CD14-positive monocyte (primary cell): ENCODE results near the gene EXT2. TPM values are rescaled to one million over a fixed set of nuclear protein-coding genes. Genes with fewer than 3 reads are reported as not detected.

Source experiments
- DNase-seq, 3 donors: peaks; one replicate each; pipeline ENCODE4 v3.0.0-alpha.2; 2011 to 2022
- H2AFZ ChIP-seq: 2 replicates; pipeline ENCODE4 v1.6.0; 2012; ENCODE audit warnings: mild to moderate bottlenecking, low read depth, low read length, inconsistent platforms; ENCODE audit not compliant: insufficient read depth, poor library complexity, severe bottlenecking
- H3K27ac ChIP-seq, 2 donors: 1 replicate in 1 of 2; 2 replicates in 1 of 2; pipeline ENCODE4 v1.5.1; 2012 to 2013; ENCODE audit warnings: low read length in 2 of 2, control low read depth in 1 of 2, inconsistent platforms in 1 of 2, low read depth in 1 of 2, mild to moderate bottlenecking in 1 of 2
- H3K27me3 ChIP-seq, 2 donors: one replicate each; pipeline versions ENCODE4 v1.6.0 to v1.6.1; 2011 to 2013; ENCODE audit warnings: low read length in 2 of 2; ENCODE audit not compliant: control insufficient read depth in 2 of 2, insufficient read depth in 2 of 2
- H3K36me3 ChIP-seq, 2 donors: replicated peaks in 1 of 2; 1 replicate in 1 of 2; 2 replicates in 1 of 2; pipeline versions ENCODE4 v1.5.1 to v1.6.1; 2012 to 2013; ENCODE audit warnings: low read length in 2 of 2, control low read depth in 1 of 2, inconsistent platforms in 1 of 2, mild to moderate bottlenecking in 1 of 2; ENCODE audit not compliant: insufficient read depth in 2 of 2, control insufficient read depth in 1 of 2
- H3K4me1 ChIP-seq, 2 donors: 1 replicate in 1 of 2; 2 replicates in 1 of 2; pipeline versions ENCODE4 v1.5.1 to v1.6.1; 2012 to 2013; ENCODE audit warnings: low read length in 2 of 2, control low read depth in 1 of 2, inconsistent platforms in 1 of 2, mild to moderate bottlenecking in 1 of 2, moderate library complexity in 1 of 2; ENCODE audit not compliant: insufficient read depth in 2 of 2, control insufficient read depth in 1 of 2
- H3K4me2 ChIP-seq: replicated peaks from 2 replicates; pipeline ENCODE3; 2012; ENCODE audit warnings: low read length, moderate library complexity, mild to moderate bottlenecking; ENCODE audit not compliant: poor library complexity, severe bottlenecking; ENCODE audit errors: extremely low read depth
- H3K4me3 ChIP-seq, 3 experiments: fragments of 200-600 bp in 1 of 3; sonication (generic) in 1 of 3; replicated peaks in 1 of 3; 1 replicate in 2 of 3; 2 replicates in 1 of 3; pipeline ENCODE4 v1.5.1; 2011 to 2013; ENCODE audit warnings: low read length in 3 of 3, mild to moderate bottlenecking in 3 of 3, control low read depth in 2 of 3, low read depth in 2 of 3, inconsistent platforms in 1 of 3, moderate library complexity in 1 of 3
- H3K79me2 ChIP-seq: 2 replicates; pipeline ENCODE4 v1.6.0; 2012; ENCODE audit warnings: mild to moderate bottlenecking, control low read depth, inconsistent platforms, low read length, moderate library complexity; ENCODE audit not compliant: insufficient read depth
- H3K9ac ChIP-seq: 2 replicates; pipeline ENCODE4 v1.6.0; 2017; ENCODE audit warnings: low read length, mild to moderate bottlenecking; ENCODE audit not compliant: insufficient read depth, poor library complexity, severe bottlenecking
- H3K9me3 ChIP-seq, 2 donors: replicated peaks in 1 of 2; 1 replicate in 1 of 2; 2 replicates in 1 of 2; pipeline versions ENCODE4 v1.5.1 to v1.6.1; 2012 to 2013; ENCODE audit warnings: low read length in 2 of 2, control low read depth in 1 of 2; ENCODE audit not compliant: control insufficient read depth in 1 of 2, insufficient read depth in 1 of 2
- H4K20me1 ChIP-seq: 2 replicates; pipeline ENCODE4 v1.6.0; 2012; ENCODE audit warnings: mild to moderate bottlenecking, low read length, control low read depth, moderate library complexity; ENCODE audit not compliant: insufficient read depth
- H3K27ac Mint-ChIP-seq, 7 donors: one replicate each; pipeline ENCODE4 v1.8.0; 2020; ENCODE audit warnings: mild to moderate bottlenecking in 7 of 7, mixed read lengths in 7 of 7, moderate library complexity in 6 of 7, inconsistent platforms in 2 of 7
- H3K27me3 Mint-ChIP-seq, 3 donors: one replicate each; pipeline ENCODE4 v1.8.0; 2021 to 2022; ENCODE audit warnings: low read depth in 3 of 3, mild to moderate bottlenecking in 3 of 3, mixed read lengths in 3 of 3, moderate library complexity in 3 of 3, inconsistent platforms in 1 of 3
- H3K36me3 Mint-ChIP-seq, 2 donors: one replicate each; pipeline ENCODE4 v1.8.0; 2020; ENCODE audit warnings: mixed read lengths in 2 of 2, inconsistent platforms in 1 of 2, mild to moderate bottlenecking in 1 of 2
- H3K4me1 Mint-ChIP-seq: one replicate; pipeline ENCODE4 v1.8.0; 2020; ENCODE audit warnings: mild to moderate bottlenecking, mixed read lengths
- H3K4me3 Mint-ChIP-seq, 2 donors: one replicate each; pipeline ENCODE4 v1.8.0; 2020; ENCODE audit warnings: mild to moderate bottlenecking in 2 of 2, mixed read lengths in 2 of 2, moderate library complexity in 1 of 2
- H3K9me3 Mint-ChIP-seq, 7 donors: one replicate each; pipeline ENCODE4 v1.8.0; 2020 to 2022; ENCODE audit warnings: mixed read lengths in 7 of 7, mild to moderate bottlenecking in 6 of 7, moderate library complexity in 6 of 7, inconsistent platforms in 2 of 7
- WGBS: methylation state at CpG from one replicate; pipeline ENCODE4 v1.1.5; 2013; ENCODE audit warnings: missing lambda C conversion rate; ENCODE audit not compliant: insufficient coverage; 5-methylcytosine and 5-hydroxymethylcytosine counted together
- intact Hi-C, 2 donors: fragments of 100-400 bp; cut with micrococcal nuclease; formaldehyde crosslinking; loops; one replicate each; pipeline versions ENCODE4 v1.15.0 to v1.15.1; 2023
- polyA plus RNA-seq, 3 donors: library from polyadenylated mRNA; depleted of rRNA in 1 of 3; unstranded in 2 of 3; stranded (reverse) in 1 of 3; fragments of 300-500 nt in 2 of 3; fragments of >200 nt in 1 of 3; fragmentation: Illumina TruSeq in 2 of 3; gene quantifications; 1 replicate in 2 of 3; 2 replicates in 1 of 3; pipeline ENCODE4 v1.2.3, GENCODE V29; 2012 to 2021
- TF ChIP-seq, protein P1 (sequence below): fragments of 200-600 bp; IDR thresholded peaks from one replicate; pipeline ENCODE4 v1.8.0; 2022; ENCODE audit warnings: antibody characterized with exemption, mild to moderate bottlenecking

The EXT2 gene
- polyA plus RNA-seq, 3 donors, result 17.2 to 41.1 (median 34.2) TPM

DNA sequence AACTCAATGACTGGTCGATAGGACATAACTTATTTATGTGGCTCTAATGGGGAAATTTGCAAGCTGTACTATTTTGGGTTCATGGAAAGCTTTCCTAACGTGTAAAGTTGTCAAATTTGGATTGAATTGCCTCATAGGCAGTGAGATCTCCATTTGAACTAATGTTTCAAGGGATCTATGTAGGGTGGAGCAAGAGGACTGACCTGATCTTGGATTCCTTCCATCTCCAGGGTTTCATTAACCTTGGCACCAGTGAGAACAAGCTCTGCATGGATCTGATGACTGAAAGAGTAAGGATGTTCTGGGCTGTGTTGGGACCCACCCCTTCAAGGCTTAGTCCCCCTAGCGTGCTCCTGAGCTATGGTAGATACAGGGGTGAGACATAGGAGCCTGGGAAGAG lies 45.6 kb upstream of the EXT2 start:
- Histone ChIP-seq H4K20me1 (no peaks in the 10 kb centered on the region), H3K79me2 (no peaks in the 10 kb centered on the region), H3K36me3 (no peaks in the 10 kb centered on the region), H3K27ac (no peak overlapping the region), H3K4me2 (no peak overlapping the region), H3K9ac (no peak overlapping the region), H3K4me3 (no peak overlapping the region), H3K27me3 (no peaks in the 10 kb centered on the region), H2AFZ (no peak overlapping the region), H3K9me3 (no peaks in the 10 kb centered on the region), H3K4me1 (no peaks in the 10 kb centered on the region)
- TF ChIP-seq, protein P1, sequence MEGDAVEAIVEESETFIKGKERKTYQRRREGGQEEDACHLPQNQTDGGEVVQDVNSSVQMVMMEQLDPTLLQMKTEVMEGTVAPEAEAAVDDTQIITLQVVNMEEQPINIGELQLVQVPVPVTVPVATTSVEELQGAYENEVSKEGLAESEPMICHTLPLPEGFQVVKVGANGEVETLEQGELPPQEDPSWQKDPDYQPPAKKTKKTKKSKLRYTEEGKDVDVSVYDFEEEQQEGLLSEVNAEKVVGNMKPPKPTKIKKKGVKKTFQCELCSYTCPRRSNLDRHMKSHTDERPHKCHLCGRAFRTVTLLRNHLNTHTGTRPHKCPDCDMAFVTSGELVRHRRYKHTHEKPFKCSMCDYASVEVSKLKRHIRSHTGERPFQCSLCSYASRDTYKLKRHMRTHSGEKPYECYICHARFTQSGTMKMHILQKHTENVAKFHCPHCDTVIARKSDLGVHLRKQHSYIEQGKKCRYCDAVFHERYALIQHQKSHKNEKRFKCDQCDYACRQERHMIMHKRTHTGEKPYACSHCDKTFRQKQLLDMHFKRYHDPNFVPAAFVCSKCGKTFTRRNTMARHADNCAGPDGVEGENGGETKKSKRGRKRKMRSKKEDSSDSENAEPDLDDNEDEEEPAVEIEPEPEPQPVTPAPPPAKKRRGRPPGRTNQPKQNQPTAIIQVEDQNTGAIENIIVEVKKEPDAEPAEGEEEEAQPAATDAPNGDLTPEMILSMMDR, result no peak
- Mint-ChIP-seq H3K36me3 (no peaks in the 10 kb centered on the region), H3K9me3 (peaks cover 0 to 8% (median 0%) of the 10 kb centered on the region in 7 donors), H3K27me3 (peaks cover 1 to 5% (median 4%) of the 10 kb centered on the region in 3 donors), H3K27ac (no peak overlapping the region), H3K4me1 (no peaks in the 10 kb centered on the region), H3K4me3 (no peak overlapping the region)
- DNase-seq, result no peak
- WGBS, result 73% methylated on average over 1 of the region's 3 CpGs
- intact Hi-C loops, result no loop called here

DNA sequence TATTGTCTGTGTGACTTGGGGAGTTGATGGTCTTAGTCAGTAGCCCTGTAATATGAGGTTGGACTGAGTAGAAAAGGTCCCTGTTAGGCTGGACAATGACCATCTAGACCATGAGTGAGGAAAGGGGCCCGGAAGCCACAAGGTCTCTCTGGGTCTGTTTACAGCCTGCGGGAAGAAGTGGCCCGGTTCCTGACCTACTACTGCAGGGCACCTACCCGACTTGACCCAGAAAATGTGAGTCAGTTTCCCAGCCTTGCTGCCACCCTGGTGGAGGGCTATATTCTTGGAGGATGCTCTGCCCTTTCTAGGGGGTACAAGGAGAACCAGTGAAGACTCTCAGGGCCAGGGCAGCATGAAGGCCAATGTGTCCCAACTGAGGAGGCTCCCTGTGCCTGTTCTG lies 44.3 kb upstream of the EXT2 start:
- Histone ChIP-seq H2AFZ (no peak overlapping the region), H3K9me3 (no peaks in the 10 kb centered on the region), H3K4me3 (no peak overlapping the region), H3K27ac (no peak overlapping the region), H3K36me3 (no peaks in the 10 kb centered on the region), H4K20me1 (no peaks in the 10 kb centered on the region), H3K79me2 (no peaks in the 10 kb centered on the region), H3K4me1 (no peaks in the 10 kb centered on the region), H3K9ac (no peak overlapping the region), H3K27me3 (no peaks in the 10 kb centered on the region), H3K4me2 (no peak overlapping the region)
- H3K27me3 Mint-ChIP-seq, result peaks cover 1 to 8% (median 2%) of the 10 kb centered on the region in 3 donors
- H3K4me1 Mint-ChIP-seq, result no peaks in the 10 kb centered on the region
- 97% methylated on average over 3 of the region's 4 CpGs for WGBS
- intact Hi-C loops, result no loop called here
- DNase-seq, result no peak
- no peak overlapping the region for H3K4me3 Mint-ChIP-seq
- no peaks in the 10 kb centered on the region for H3K36me3 Mint-ChIP-seq
- TF ChIP-seq, protein P1, result no peak
- no peak overlapping the region for H3K27ac Mint-ChIP-seq
- peaks cover 0 to 8% (median 0%) of the 10 kb centered on the region in 7 donors for H3K9me3 Mint-ChIP-seq
